Cerebellar nuclear complex (tissue), 1 donor: ENCODE measurements around the gene TENT5A.
"Not testable (repeated sequence)": the region's sequence is repeated elsewhere in the genome, so short reads cannot be mapped to it uniquely, and the experiment has no call there.

Experiments used
- DNase-seq, 2 experiments: peaks; one replicate each; lab custom pipeline; 2025; lab: John Stamatoyannopoulos, UW

The TENT5A gene

GRCh38 chr6:81750681-81751387 is 1.6 kb downstream of the TENT5A start:
- DNase-seq, result peak in 1 of 2 experiments; percentile 36

- DNase-seq, result no peak
Observed at GRCh38 chr6:81750200-81750599, 2.3 kb downstream of the TENT5A start.

- DNase-seq, result peak in 1 of 2 experiments; percentile 16
Observed at GRCh38 chr6:81749707-81750106, 2.8 kb downstream of the TENT5A start.

GRCh38 chr6:81748994-81749393 is 3.5 kb downstream of the TENT5A start:
- DNase-seq, result no peak

GRCh38 chr6:81747327-81747726 is 5.2 kb downstream of the TENT5A start:
- DNase-seq, result no peak

- no peak for DNase-seq
Observed at GRCh38 chr6:81744131-81744530, 8.3 kb downstream of the TENT5A start.

GRCh38 chr6:81743649-81744048 is 8.8 kb downstream of the TENT5A start:
- no peak for DNase-seq

- DNase-seq, result no peak
Observed at GRCh38 chr6:81741689-81742088, 10.8 kb downstream of the TENT5A start.

- not testable (repeated sequence) for DNase-seq
Observed at GRCh38 chr6:81740591-81740990, 11.9 kb downstream of the TENT5A start.

- DNase-seq, result no peak
Observed at GRCh38 chr6:81739230-81740195, 13.0 kb downstream of the TENT5A start.

GRCh38 chr6:81736428-81736827 is 16.1 kb downstream of the TENT5A start:
- DNase-seq, result no peak

GRCh38 chr6:81735756-81736380 is 16.6 kb downstream of the TENT5A start:
- no peak for DNase-seq

GRCh38 chr6:81734500-81735150 is 17.9 kb downstream of the TENT5A start:
- no peak for DNase-seq

- no peak for DNase-seq
Observed at GRCh38 chr6:81734081-81734480, 18.4 kb downstream of the TENT5A start.

- no peak for DNase-seq
Observed at GRCh38 chr6:81731814-81732213, 20.7 kb downstream of the TENT5A start.

GRCh38 chr6:81727876-81728517 is 24.5 kb downstream of the TENT5A start:
- DNase-seq, result peak; percentile 5 to 49

GRCh38 chr6:81725127-81725526 is 27.4 kb downstream of the TENT5A start:
- DNase-seq, result no peak

- DNase-seq, result no peak
Observed at GRCh38 chr6:81722506-81723223, 29.8 kb downstream of the TENT5A start.

- DNase-seq, result no peak
Observed at GRCh38 chr6:81720427-81720826, 32.1 kb downstream of the TENT5A start.

- no peak for DNase-seq
Observed at GRCh38 chr6:81718126-81718525, 34.4 kb downstream of the TENT5A start.

GRCh38 chr6:81714684-81715083 is 37.8 kb downstream of the TENT5A start:
- DNase-seq, result no peak
